ENCODE measurements around the gene JAM3. TPM values are rescaled to one million over a fixed set of nuclear protein-coding genes. Genes with fewer than 3 reads are reported as not detected.
A peak's percentile ranks its signal among the peaks of the same experiment; 100 is the strongest.

Gene JAM3
- total and polyA plus RNA-seq, 2 experiments from 2014 or later, result 36.6 to 51.3 TPM

- Histone ChIP-seq H3K4me1 (ENCODE audit: low read depth) (peaks cover 18% of the 10 kb centered on the region), H3K4me3 (no peak overlapping the region), H3K27me3 (no peaks in the 10 kb centered on the region), H3K27ac (no peak overlapping the region), H3K36me3 (no peaks in the 10 kb centered on the region), H3K9me3 (ENCODE audit: low read depth) (no peaks in the 10 kb centered on the region)
- DNase-seq (ENCODE audit: low read depth in 1 of 2, low spot score in 1 of 2), result no peak
- no peak for TF ChIP-seq CTCF (IDR thresholded peaks at IDR 0.05; ENCODE audit: low read depth, low read length)
Observed at GRCh38 chr11:134116210-134116609, 47.3 kb downstream of the JAM3 start.

DNA sequence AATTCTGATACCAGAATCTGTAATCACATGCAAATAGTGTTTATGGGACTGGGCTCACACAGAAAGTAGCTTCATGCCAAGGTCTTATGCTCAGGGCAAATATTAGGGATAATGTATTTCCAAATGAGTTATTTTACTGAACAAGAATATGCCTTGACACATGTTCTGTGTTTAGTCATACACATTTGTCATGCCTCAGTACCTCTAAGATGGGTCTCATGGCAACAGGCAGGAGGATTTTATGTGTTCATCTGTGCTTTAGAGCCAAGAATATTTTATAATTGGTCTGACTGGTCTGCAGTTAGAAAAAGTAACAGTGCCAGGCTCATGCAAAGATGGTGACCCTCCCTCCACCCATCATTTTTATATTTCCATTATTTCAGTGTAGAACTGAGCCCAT lies 49.1 kb downstream of the JAM3 start:
- H3K36me3 ChIP-seq, result no peaks in the 10 kb centered on the region
- peaks cover 26% of the 10 kb centered on the region for H3K4me1 ChIP-seq (ENCODE audit: low read depth)
- no peak overlapping the region for H3K4me3 ChIP-seq
- H3K27me3 ChIP-seq, result no peaks in the 10 kb centered on the region
- no peak overlapping the region for H3K27ac ChIP-seq
- DNase-seq (ENCODE audit: low read depth in 1 of 2, low spot score in 1 of 2), result no peak
- no peaks in the 10 kb centered on the region for H3K9me3 ChIP-seq (ENCODE audit: low read depth)
- TF ChIP-seq CTCF (IDR thresholded peaks at IDR 0.05; ENCODE audit: low read depth, low read length), result no peak

DNA sequence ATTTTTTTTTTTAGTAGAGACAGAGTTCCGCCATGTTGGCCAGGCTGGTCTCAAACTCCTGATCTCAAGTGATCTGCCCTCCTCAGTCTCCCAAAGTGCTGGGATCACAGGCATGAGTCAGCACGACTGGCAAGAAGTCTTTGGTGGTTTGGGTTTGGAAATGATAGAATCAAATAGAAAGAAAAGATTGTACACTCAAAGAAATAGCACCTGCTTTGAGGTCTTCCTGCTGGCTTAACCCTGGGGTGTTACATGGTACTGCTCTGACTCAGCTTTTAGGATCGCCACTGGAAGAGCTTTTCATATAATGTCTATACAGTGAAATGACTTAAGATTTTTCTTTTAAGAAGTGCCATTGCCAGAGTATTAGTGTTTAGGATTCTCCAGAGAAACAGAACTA lies 50.2 kb downstream of the JAM3 start:
- H3K27me3 ChIP-seq, result peaks cover 5% of the 10 kb centered on the region
- no peaks in the 10 kb centered on the region for H3K36me3 ChIP-seq
- peaks cover 26% of the 10 kb centered on the region for H3K4me1 ChIP-seq (ENCODE audit: low read depth)
- no peak overlapping the region for H3K27ac ChIP-seq
- H3K4me3 ChIP-seq, result no peak overlapping the region
- no peaks in the 10 kb centered on the region for H3K9me3 ChIP-seq (ENCODE audit: low read depth)
- DNase-seq (ENCODE audit: low read depth in 1 of 2, low spot score in 1 of 2), result peak in 1 of 2 donors; percentile 48
- no peak for TF ChIP-seq CTCF (IDR thresholded peaks at IDR 0.05; ENCODE audit: low read depth, low read length)

DNA sequence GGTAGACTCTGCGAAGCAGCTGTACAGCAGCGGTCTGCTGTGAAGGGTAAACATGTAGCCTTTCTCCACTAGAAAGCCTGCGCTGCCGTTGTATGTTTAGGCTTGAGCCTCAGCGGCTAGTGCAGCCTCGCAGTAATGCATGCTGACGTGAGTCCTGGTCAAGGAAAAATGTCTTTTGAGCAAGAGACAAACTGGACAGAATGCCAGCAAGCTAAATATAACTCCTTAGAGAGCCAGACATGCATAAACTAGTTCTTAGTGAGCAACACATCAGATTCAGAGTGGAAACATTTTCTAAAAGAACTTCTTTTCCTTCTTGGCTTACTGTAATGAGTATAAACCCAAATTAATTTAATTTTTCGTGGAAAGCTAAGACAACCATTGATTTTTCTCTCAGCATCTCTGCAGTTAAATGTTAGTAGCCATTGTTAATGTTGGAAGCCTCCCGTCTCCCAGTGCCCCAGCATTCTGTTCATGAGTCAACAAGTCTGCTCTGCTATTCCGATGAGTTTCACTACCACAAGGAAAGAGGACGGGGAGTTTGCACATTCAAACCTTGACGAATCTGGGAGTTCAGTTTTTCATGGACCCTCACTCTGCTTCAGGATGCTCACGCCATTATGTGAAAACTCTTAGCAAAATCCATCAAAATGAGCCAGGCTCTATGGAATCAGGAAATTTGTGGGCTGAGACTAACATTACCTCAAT lies 51.4 kb downstream of the JAM3 start:
- TF ChIP-seq CTCF (IDR thresholded peaks at IDR 0.05; ENCODE audit: low read depth, low read length), result no peak
- Histone ChIP-seq H3K4me1 (ENCODE audit: low read depth) (peaks cover 29% of the 10 kb centered on the region), H3K27me3 (peaks cover 11% of the 10 kb centered on the region), H3K9me3 (ENCODE audit: low read depth) (no peaks in the 10 kb centered on the region), H3K36me3 (no peaks in the 10 kb centered on the region), H3K4me3 (no peak overlapping the region), H3K27ac (peak overlapping the region; percentile 80)
- peak; percentile 48 to 94 for DNase-seq (ENCODE audit: low read depth in 1 of 2, low spot score in 1 of 2)

- TF ChIP-seq CTCF (IDR thresholded peaks at IDR 0.05; ENCODE audit: low read depth, low read length), result no peak
- no peak overlapping the region for H3K27ac ChIP-seq
Observed at GRCh38 chr11:134120921-134121526, 52.2 kb downstream of the JAM3 start.

More at GRCh38 chr11:134120921-134121526, 52.2 kb downstream of the JAM3 start:
- Histone ChIP-seq H3K36me3 (no peaks in the 10 kb centered on the region), H3K9me3 (ENCODE audit: low read depth) (no peaks in the 10 kb centered on the region), H3K4me3 (no peak overlapping the region), H3K4me1 (ENCODE audit: low read depth) (peaks cover 34% of the 10 kb centered on the region), H3K27me3 (peaks cover 11% of the 10 kb centered on the region)
- DNase-seq (ENCODE audit: low read depth in 1 of 2, low spot score in 1 of 2), result peak in 1 of 2 donors; percentile 74

All from cardiac muscle cell (in vitro differentiated cells and primary cell).